GM19240 (cell line): Measurements from ENCODE around the gene MAGI1.

Experiments
- DNase-seq: peaks from one replicate; pipeline ENCODE4 v3.0.0; 2011; ENCODE audit warnings: low spot score; ENCODE audit not compliant: insufficient read length

Gene MAGI1

DNA sequence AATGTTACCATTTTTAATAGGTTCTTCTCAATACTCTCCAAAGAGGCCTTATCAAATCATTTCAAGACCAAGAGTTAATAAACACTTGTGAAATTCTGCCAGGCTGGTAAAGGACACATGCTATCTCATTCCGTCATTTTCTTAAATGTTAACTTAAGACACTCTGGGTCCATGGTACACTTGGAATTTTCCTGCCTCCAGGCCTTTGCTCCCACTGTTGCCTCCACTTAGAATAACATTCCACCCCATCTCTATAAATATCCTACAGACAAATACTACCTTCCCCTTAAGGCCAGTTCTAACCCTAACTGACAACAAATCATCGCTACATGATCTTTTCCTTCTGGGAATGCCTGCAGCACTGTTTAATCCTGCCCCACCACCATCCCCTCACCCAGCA, 24.1 kb downstream of the MAGI1 start:
- DNase-seq: no peak

DNA sequence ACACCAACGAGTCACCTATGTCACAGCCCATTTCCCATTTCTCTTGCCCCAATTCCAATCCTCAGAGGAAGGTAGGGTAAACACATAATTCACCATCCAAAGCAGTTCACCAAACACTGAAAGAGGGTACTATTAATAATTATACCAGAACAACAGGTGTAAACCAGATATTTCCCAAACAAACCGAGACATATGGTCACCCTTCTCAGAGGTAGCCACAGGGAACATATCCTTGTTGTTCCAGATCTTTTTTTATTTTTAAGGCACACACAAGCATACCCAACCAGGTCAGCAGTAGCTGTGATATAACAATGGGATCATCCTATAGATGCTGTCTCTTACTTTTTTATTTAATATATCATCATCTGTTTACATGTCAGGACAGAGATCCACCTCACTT, 24.7 kb downstream of the MAGI1 start:
- no peak for DNase-seq

GRCh38 chr3:66012711-66013110, 26.0 kb downstream of the MAGI1 start:
- no peak for DNase-seq

DNA sequence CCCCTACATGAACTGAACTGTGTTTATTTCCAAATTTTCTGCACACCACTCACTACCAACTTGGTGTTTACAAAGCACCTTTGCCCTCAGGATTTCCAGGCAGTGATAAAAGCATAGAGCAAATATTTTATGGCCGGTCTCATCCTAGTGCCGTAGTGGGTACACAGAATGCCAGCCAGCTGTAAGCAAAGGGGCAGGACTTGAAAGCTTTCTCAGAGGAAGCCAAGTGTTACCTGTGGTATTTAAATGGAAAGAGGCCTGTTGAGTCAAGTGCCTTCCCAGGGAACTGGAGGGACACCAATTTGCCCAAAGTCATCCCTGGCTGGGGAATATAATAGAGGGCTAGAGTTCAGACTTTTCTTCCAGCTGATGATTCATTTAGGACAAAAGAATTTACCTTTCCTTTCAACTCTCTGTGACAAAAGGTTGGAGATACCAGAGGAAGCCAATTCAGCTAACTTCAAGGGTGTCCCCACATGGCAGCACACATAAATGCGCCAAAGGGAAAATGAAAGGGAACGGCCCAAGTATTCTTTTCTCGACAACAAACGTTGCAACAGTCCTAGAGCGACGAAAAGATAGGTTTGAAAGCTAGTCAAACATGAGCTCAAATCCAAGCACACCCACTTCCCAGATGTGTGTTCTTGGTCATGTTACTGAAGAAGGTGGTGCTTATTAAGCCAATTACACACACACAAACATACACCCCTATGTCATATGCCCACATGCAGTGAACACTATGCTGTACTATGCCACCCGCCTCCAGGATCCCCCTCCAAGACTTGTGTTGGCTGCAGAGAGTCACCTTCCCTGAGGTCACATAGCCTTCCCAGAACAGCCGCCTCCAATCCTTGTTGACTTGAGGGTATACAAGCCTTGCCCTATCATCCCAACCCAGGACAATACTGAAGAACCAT, 27.7 kb downstream of the MAGI1 start:
- no peak for DNase-seq

- DNase-seq: no peak
These were observed 28.4 kb downstream of the MAGI1 start for GRCh38 chr3:66010348-66010738.

- no peak for DNase-seq
These were observed 34.5 kb downstream of the MAGI1 start for GRCh38 chr3:66004244-66004643.

- no peak for DNase-seq
These were observed 37.1 kb downstream of the MAGI1 start for GRCh38 chr3:66001626-66002025.

DNA sequence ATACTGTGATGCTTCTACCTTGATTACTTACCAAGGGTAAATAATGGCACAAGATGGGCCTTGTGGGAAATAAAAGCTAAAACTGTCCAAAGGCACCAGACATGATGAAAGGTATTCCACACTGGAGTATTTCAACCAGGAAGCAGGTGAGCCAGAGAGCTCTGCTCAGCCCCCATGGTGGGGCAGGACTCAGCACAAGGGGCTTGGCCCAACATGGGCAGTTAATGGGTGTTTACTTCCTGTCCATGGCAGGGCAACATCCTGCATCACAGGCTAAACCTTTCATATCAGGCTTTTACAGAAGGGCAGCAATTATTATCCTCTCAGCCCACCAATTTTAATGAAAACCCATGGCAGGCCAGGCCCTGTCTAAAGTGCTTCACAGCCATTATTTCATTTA, 38.2 kb downstream of the MAGI1 start:
- DNase-seq: no peak

DNA sequence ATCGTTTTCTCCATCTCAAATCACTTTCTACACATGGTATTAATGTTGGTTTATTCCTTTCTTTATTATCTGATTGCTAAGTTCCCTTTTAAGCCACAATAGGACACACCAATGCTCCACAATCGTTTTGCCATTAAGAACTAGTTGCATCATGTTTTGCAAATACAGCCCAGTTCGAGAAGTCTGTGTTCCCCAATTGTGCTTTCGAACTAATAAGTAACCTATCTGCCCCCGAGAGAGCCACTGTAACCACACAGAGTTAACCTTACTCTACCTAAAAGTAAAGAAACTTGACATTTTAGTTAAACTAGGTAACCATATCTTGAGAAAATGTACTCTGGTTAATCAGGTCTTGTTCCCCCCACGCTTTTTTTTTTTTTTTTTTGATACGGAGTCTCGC, 39.1 kb downstream of the MAGI1 start:
- DNase-seq: no peak

DNA sequence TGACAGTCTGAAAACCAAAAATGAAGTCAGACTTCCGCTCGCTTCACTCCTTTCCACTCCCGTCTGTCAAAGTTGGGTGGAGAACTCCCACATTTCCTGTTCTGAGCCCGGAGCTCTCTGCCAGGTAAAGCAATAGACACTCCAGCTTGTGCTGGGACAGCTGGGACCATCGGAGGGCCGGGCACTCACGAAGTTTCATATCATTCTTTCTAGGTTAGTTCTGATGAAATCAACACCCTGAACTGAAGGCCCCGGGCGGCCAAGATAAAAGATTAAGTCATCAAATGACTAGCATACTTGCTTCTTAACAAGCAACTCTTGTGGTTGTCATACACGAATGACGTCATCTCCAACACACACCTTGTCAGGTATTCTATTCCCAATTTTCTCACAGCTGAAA, 42.1 kb downstream of the MAGI1 start:
- no peak for DNase-seq

DNA sequence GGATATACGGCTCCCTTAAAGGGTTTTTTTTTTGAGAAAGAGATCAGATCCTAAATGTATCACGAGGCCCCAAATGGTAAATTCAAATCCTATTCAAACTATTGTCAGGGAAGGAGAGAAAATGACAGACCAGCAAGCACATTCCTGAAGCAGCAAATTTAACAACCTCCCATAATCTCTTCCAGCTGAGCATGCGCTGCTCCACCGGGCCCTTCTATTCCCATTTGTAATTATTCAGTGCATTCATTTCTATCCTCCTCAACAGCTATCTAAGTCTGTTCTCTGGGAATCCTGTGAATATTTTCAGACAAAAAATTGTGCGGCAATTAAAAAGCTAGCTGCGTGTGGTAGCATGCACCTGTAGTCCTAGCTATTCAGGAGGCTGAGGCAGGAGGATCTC, 43.2 kb downstream of the MAGI1 start:
- DNase-seq: no peak

- no peak for DNase-seq
These were observed 43.7 kb downstream of the MAGI1 start for GRCh38 chr3:65995030-65995429.

- DNase-seq: no peak
These were observed 45.4 kb downstream of the MAGI1 start for GRCh38 chr3:65993134-65993900.

GRCh38 chr3:65992106-65992505, 46.6 kb downstream of the MAGI1 start:
- DNase-seq: no peak

DNA sequence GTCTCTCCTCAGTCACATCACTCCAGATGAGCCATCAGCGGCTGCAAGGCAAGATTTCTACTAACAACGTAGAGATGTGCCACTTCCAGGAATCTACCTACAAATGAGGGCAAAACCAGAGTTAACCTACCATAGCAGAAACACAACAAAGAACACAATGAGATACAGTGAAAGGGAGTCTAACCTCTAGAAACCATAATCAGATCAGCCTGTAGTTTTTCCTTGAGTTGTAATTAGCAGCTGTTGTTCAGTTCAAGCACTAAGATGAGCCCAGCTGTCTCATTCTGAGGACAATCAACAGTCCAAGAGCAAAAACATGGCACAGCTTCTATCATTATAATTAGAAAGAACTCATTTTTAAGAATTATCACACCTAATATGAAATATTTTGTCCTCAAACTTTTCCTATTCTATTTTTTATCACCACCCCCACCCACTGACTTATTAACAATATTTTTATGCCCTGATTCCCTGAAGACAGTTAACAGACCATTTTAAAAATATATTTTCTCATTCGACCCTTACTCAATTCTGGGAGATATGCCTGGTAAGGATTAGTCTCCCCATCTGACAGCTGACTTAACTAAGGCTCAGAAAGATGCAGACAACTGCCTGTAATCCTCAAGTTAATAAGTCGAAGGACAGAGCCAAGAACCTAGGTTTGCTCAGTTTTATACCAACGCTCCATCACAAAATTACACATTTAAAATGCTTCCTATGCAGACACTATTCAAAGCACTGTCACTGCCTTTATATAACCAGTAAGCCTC, 50.1 kb downstream of the MAGI1 start:
- DNase-seq: no peak

GRCh38 chr3:65986285-65986684, 52.4 kb downstream of the MAGI1 start:
- DNase-seq: no peak

DNA sequence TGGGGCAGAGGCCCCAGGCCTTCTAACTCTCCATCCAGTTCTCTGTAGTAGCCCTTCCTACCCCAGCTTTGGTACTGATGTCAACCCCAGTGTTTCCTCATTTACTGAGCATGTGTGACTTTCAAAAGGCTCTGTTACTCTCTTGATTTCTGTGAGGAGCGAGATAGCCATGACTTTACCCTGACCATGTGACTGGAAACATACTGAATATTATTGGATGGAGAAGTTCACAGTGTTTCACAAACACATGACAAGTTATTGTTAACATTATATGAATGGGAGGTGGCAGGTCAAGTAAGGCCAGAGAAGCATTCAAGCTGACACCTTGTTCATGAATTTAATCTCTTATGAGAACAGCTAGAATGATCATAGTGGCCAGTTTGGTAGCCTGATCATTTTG, 53.7 kb downstream of the MAGI1 start:
- no peak for DNase-seq

- DNase-seq: no peak
These were observed 55.6 kb downstream of the MAGI1 start for GRCh38 chr3:65983100-65983499.

GRCh38 chr3:65979731-65980130, 59.0 kb downstream of the MAGI1 start:
- DNase-seq: no peak

DNA sequence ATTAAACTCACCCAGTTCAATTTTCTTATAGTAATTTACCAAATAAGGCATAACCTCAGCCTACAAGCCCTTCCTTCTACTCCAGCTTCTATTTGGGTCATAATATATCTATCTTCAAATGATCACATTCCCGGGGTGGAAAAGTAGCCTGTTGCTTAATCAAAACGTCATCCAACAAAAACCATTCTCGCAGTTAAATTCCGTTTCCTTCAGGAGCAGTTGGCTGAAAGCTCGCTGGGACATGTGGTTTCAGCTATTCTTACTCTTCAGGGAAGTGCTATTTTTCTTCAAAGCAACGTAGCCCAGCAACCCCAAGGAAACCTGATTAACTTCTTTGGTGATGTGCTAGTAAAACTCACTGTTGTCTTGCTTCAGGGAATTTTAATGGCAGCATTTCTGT, 59.6 kb downstream of the MAGI1 start:
- no peak for DNase-seq

GRCh38 chr3:65978116-65978515, 60.6 kb downstream of the MAGI1 start:
- no peak for DNase-seq

GRCh38 chr3:65975032-65975431, 63.7 kb downstream of the MAGI1 start:
- no peak for DNase-seq
